ENCODE measurements around the gene RHEBL1. TPM values are rescaled to one million over a fixed set of nuclear protein-coding genes. Genes with fewer than 3 reads are reported as not detected.

Gene RHEBL1
- total RNA-seq, 1 donor from 2014 or later, result 5.3 TPM

DNA sequence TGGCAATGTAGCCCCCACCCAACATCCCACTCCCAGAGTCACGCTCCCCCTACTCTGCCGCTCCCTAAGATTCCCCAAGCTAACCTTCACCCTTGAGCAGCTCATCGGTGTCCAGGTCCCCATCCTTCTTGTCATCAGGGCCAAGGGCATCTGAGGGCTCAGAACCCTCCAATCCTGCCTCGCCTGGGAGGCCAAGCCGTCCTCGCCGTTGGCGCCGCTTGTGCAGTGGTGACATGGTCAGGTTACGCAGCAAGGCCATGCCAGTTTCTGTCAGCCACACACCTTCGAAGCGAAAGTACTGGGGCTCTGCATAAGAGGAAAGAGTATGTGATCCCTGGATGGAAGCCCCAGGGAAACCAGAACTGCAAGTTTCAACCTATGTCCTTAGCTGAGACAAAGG lies 25.1 kb downstream of the RHEBL1 start:
- no peaks in the 10 kb centered on the region for H3K36me3 ChIP-seq
- peaks cover 54% of the 10 kb centered on the region for H3K36me3 Mint-ChIP-seq
- no peak overlapping the region for H2AFZ ChIP-seq (replicated peaks)
- H3K4me2 ChIP-seq, result no peak overlapping the region
- H3K4me3 Mint-ChIP-seq, result no peak overlapping the region
- H3K9me3 ChIP-seq (ENCODE audit: low read depth), result no peaks in the 10 kb centered on the region
- no peaks in the 10 kb centered on the region for H3F3A ChIP-seq (ENCODE audit: low read depth)
- H3K27me3 Mint-ChIP-seq (ENCODE audit: insufficient read depth, low read depth), result peaks cover 9% of the 10 kb centered on the region
- H3K27ac ChIP-seq, result no peak overlapping the region
- no peak for DNase-seq (ENCODE audit: low spot score)
- no peaks in the 10 kb centered on the region for H3K27me3 ChIP-seq
- no peak overlapping the region for H3K9ac ChIP-seq
- no peaks in the 10 kb centered on the region for H3K4me1 Mint-ChIP-seq
- H4K20me1 ChIP-seq (ENCODE audit: low read depth), result peaks cover 29% of the 10 kb centered on the region
- no peak overlapping the region for H3K27ac Mint-ChIP-seq
- TF ChIP-seq EZH2phosphoT487 (IDR thresholded peaks at IDR 0.05), result no peak
- TF ChIP-seq, protein P1, sequence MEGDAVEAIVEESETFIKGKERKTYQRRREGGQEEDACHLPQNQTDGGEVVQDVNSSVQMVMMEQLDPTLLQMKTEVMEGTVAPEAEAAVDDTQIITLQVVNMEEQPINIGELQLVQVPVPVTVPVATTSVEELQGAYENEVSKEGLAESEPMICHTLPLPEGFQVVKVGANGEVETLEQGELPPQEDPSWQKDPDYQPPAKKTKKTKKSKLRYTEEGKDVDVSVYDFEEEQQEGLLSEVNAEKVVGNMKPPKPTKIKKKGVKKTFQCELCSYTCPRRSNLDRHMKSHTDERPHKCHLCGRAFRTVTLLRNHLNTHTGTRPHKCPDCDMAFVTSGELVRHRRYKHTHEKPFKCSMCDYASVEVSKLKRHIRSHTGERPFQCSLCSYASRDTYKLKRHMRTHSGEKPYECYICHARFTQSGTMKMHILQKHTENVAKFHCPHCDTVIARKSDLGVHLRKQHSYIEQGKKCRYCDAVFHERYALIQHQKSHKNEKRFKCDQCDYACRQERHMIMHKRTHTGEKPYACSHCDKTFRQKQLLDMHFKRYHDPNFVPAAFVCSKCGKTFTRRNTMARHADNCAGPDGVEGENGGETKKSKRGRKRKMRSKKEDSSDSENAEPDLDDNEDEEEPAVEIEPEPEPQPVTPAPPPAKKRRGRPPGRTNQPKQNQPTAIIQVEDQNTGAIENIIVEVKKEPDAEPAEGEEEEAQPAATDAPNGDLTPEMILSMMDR (IDR thresholded peaks at IDR 0.05), result no peak
- TF ChIP-seq EZH2 (IDR thresholded peaks at IDR 0.05), result no peak
- H3K4me3 ChIP-seq, result no peak overlapping the region
- H3K4me1 ChIP-seq, result no peaks in the 10 kb centered on the region
- H3K79me2 ChIP-seq (ENCODE audit: low read depth), result no peaks in the 10 kb centered on the region
- H3K9me3 Mint-ChIP-seq, result no peaks in the 10 kb centered on the region

DNA sequence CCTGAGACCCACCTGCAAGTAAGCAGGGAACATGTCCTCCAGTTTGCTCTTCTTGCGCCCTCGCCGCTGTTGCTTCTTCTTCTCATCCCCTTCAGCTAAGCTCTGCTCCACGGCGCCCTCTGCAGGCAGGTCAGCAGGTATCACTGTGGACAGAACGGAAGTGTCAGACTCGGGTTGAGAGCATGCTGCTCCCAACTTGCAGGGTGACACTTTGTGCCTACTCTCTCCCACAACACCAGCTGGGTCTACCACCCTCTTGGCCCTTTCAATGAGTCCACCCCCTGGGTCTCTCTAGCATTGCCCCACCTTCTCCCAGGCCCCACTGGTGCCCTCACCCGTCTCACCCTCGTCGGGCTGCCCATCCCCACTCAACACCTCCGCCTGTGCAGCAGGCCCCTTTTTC lies 25.9 kb downstream of the RHEBL1 start:
- H3K79me2 ChIP-seq (ENCODE audit: low read depth), result no peaks in the 10 kb centered on the region
- H3K9ac ChIP-seq, result no peak overlapping the region
- H3K27me3 ChIP-seq, result no peaks in the 10 kb centered on the region
- peak; percentile 78 for DNase-seq (ENCODE audit: low spot score)
- no peak overlapping the region for H3K4me2 ChIP-seq
- no peak overlapping the region for H3K4me3 ChIP-seq
- no peaks in the 10 kb centered on the region for H3K9me3 Mint-ChIP-seq
- TF ChIP-seq, protein P1 (IDR thresholded peaks at IDR 0.05), result peak; percentile 77
- TF ChIP-seq EZH2phosphoT487 (IDR thresholded peaks at IDR 0.05), result no peak
- H3K36me3 ChIP-seq, result no peaks in the 10 kb centered on the region
- no peak overlapping the region for H2AFZ ChIP-seq (replicated peaks)
- H3K9me3 ChIP-seq (ENCODE audit: low read depth), result no peaks in the 10 kb centered on the region
- peaks cover 7% of the 10 kb centered on the region for H3K27me3 Mint-ChIP-seq (ENCODE audit: insufficient read depth, low read depth)
- H3K4me3 Mint-ChIP-seq, result no peak overlapping the region
- H3K4me1 ChIP-seq, result no peaks in the 10 kb centered on the region
- H3K4me1 Mint-ChIP-seq, result no peaks in the 10 kb centered on the region
- H4K20me1 ChIP-seq (ENCODE audit: low read depth), result peaks cover 26% of the 10 kb centered on the region
- H3K36me3 Mint-ChIP-seq, result peaks cover 53% of the 10 kb centered on the region
- H3K27ac Mint-ChIP-seq, result no peak overlapping the region
- H3K27ac ChIP-seq, result no peak overlapping the region
- H3F3A ChIP-seq (ENCODE audit: low read depth), result no peaks in the 10 kb centered on the region

DNA sequence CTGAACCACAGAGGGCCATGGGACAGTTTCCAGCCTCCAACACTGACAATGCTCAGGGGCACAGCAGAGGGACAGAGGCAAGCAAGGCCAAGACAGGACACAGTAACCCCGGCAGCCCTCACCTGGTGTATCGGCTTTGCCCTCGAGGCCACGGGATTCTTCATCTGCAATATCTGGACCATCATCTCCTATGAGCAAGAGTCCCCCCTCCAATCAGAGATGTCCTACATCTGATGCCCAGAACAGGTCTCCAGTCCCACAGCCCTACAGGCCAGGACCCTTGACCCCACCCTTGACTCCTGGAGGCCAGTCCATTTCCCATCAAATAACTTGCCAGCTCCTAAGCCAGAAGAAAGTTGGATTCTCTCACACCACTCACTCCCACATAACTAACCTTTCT lies 26.5 kb downstream of the RHEBL1 start:
- H3K79me2 ChIP-seq (ENCODE audit: low read depth), result no peaks in the 10 kb centered on the region
- H2AFZ ChIP-seq (replicated peaks), result no peak overlapping the region
- Mint-ChIP-seq H3K9me3 (no peaks in the 10 kb centered on the region), H3K27me3 (ENCODE audit: insufficient read depth, low read depth) (peaks cover 10% of the 10 kb centered on the region), H3K4me1 (no peaks in the 10 kb centered on the region), H3K27ac (no peak overlapping the region), H3K4me3 (peak overlapping the region; percentile 30), H3K36me3 (peaks cover 52% of the 10 kb centered on the region)
- H4K20me1 ChIP-seq (ENCODE audit: low read depth), result peaks cover 21% of the 10 kb centered on the region
- no peak for DNase-seq (ENCODE audit: low spot score)
- H3K27me3 ChIP-seq, result no peaks in the 10 kb centered on the region
- no peak overlapping the region for H3K4me3 ChIP-seq
- no peaks in the 10 kb centered on the region for H3K36me3 ChIP-seq
- H3K27ac ChIP-seq, result no peak overlapping the region
- no peak for TF ChIP-seq EZH2phosphoT487 (IDR thresholded peaks at IDR 0.05)
- TF ChIP-seq, protein P1 (IDR thresholded peaks at IDR 0.05), result no peak
- no peak for TF ChIP-seq EZH2 (IDR thresholded peaks at IDR 0.05)
- H3K4me2 ChIP-seq, result no peak overlapping the region
- H3K9ac ChIP-seq, result no peak overlapping the region
- no peaks in the 10 kb centered on the region for H3K4me1 ChIP-seq
- H3F3A ChIP-seq (ENCODE audit: low read depth), result no peaks in the 10 kb centered on the region
- H3K9me3 ChIP-seq (ENCODE audit: low read depth), result no peaks in the 10 kb centered on the region
